NK-92 (cell line): ENCODE data around the gene OR6S1.
"Not testable (repeated sequence)": the region's sequence is repeated elsewhere in the genome, so short reads cannot be mapped to it uniquely, and the experiment has no call there.

ENCODE experiments used
- DNase-seq: peaks from one replicate; lab custom pipeline; 2025; ENCODE audit not compliant: unreplicated experiment; lab: John Stamatoyannopoulos, UW

OR6S1 gene

GRCh38 chr14:20631880-20632389, 9.6 kb downstream of the OR6S1 start:
- no peak for DNase-seq

- DNase-seq, result no peak
These were observed 10.2 kb downstream of the OR6S1 start for GRCh38 chr14:20631023-20631879.

- no peak for DNase-seq
These were observed 11.0 kb downstream of the OR6S1 start for GRCh38 chr14:20630340-20631022.

GRCh38 chr14:20628063-20628854, 13.2 kb downstream of the OR6S1 start:
- DNase-seq, result no peak

- DNase-seq, result no peak
These were observed 14.0 kb downstream of the OR6S1 start for GRCh38 chr14:20627346-20628027.

GRCh38 chr14:20626274-20626673, 15.2 kb downstream of the OR6S1 start:
- DNase-seq, result no peak

GRCh38 chr14:20624495-20625070, 16.9 kb downstream of the OR6S1 start:
- no peak for DNase-seq

GRCh38 chr14:20623798-20624197, 17.7 kb downstream of the OR6S1 start:
- no peak for DNase-seq

- DNase-seq, result no peak
These were observed 18.6 kb downstream of the OR6S1 start for GRCh38 chr14:20622816-20623291.

- no peak for DNase-seq
These were observed 20.6 kb downstream of the OR6S1 start for GRCh38 chr14:20620798-20621478.

GRCh38 chr14:20619688-20620087, 21.8 kb downstream of the OR6S1 start:
- not testable (repeated sequence) for DNase-seq

- no peak for DNase-seq
These were observed 23.2 kb downstream of the OR6S1 start for GRCh38 chr14:20618271-20618749.

GRCh38 chr14:20617138-20618003, 24.1 kb downstream of the OR6S1 start:
- DNase-seq, result no peak

GRCh38 chr14:20615996-20616395, 25.5 kb downstream of the OR6S1 start:
- no peak for DNase-seq

GRCh38 chr14:20614038-20614840, 27.3 kb downstream of the OR6S1 start:
- DNase-seq, result no peak

GRCh38 chr14:20613094-20614037, 28.1 kb downstream of the OR6S1 start:
- DNase-seq, result no peak

GRCh38 chr14:20612403-20612802, 29.1 kb downstream of the OR6S1 start:
- DNase-seq, result no peak
